Rectal smooth muscle tissue (tissue), 1 donor: Measurements from ENCODE around the gene ANKRD63.

ENCODE experiments used
- H3K27ac ChIP-seq: one replicate; pipeline ENCODE4 v1.7.0; 2013; ENCODE audit warnings: low read depth, low read length, inconsistent platforms
- H3K27me3 ChIP-seq: one replicate; pipeline ENCODE4 v1.7.0; 2013; ENCODE audit warnings: low read length; ENCODE audit not compliant: control insufficient read depth, insufficient read depth
- H3K36me3 ChIP-seq: one replicate; pipeline ENCODE4 v1.7.0; 2013; ENCODE audit warnings: low read length; ENCODE audit not compliant: control insufficient read depth, insufficient read depth
- H3K4me1 ChIP-seq: one replicate; pipeline ENCODE4 v1.7.0; 2013; ENCODE audit warnings: low read length; ENCODE audit not compliant: control insufficient read depth, insufficient read depth
- H3K4me3 ChIP-seq: one replicate; pipeline ENCODE4 v1.7.0; 2013; ENCODE audit warnings: low read length
- H3K9ac ChIP-seq: one replicate; pipeline ENCODE4 v1.7.0; 2013; ENCODE audit warnings: low read length

Gene ANKRD63, protein sequence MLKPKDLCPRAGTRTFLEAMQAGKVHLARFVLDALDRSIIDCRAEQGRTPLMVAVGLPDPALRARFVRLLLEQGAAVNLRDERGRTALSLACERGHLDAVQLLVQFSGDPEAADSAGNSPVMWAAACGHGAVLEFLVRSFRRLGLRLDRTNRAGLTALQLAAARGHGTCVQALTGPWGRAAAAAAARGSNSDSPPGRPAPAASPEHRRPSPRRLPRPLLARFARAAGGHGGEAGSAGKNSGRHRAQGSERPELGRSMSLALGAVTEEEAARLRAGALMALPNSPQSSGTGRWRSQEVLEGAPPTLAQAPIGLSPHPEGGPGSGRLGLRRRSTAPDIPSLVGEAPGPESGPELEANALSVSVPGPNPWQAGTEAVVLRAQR

DNA sequence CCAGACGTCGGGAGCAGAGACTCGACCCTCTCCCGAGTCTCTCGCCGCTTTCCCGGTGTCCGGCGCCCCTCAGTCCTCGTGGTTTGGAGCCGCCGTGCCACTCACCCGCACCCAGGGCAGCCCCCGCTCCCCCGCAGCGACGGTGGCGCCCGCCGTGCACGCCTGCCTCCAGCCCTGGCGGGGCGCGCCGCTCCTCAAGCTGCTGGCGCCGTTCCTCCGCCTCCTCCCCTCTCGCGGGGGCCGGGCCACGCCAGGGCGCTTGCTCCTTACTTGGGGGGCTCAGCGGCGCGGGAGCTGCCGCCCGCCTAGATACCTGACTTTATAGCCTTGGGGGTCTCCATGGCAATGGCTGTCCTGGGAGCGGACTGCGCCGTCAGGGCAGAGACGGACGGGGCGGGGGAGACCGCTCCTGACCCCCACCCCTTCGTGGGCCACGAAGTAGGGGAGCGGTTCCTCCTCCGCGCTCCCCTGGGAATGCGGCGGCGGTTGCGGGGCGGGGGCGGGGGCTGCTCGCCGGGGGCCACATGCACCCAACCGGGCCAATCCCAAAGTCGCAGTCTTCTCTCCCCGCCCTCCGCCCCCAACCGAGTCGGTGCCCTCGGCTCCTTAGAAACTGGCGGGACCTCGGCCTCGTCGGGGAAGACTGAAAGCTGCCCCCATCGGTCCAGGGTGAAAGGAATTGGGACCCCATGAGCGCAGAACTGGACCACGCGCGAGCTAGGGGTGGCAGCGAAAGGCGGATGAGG is at the start of gene ANKRD63:
Gene ANKRD63, minus strand, starts transcription at position 196 of the 746 bp plus-strand sequence. CDS start 478 bp downstream, outside the sequence.
- peaks cover 11% of the 10 kb centered on the region for H3K4me1 ChIP-seq
- H3K27me3 ChIP-seq, result peaks cover 14% of the 10 kb centered on the region
- H3K4me3 ChIP-seq, result peak within 1 kb of the TSS; percentile 62
- H3K27ac ChIP-seq, result no peak within 1 kb of the TSS
- no peaks in the 10 kb centered on the region for H3K36me3 ChIP-seq
- H3K9ac ChIP-seq, result no peak within 1 kb of the TSS

GRCh38 chr15:40332113-40332781 is 49.4 kb upstream of the ANKRD63 start:
- Histone ChIP-seq H3K27ac (peak overlapping the region; percentile 98), H3K27me3 (no peaks in the 10 kb centered on the region), H3K36me3 (peaks cover 7% of the 10 kb centered on the region), H3K9ac (no peak overlapping the region), H3K4me1 (peaks cover 69% of the 10 kb centered on the region), H3K4me3 (no peak overlapping the region)

DNA sequence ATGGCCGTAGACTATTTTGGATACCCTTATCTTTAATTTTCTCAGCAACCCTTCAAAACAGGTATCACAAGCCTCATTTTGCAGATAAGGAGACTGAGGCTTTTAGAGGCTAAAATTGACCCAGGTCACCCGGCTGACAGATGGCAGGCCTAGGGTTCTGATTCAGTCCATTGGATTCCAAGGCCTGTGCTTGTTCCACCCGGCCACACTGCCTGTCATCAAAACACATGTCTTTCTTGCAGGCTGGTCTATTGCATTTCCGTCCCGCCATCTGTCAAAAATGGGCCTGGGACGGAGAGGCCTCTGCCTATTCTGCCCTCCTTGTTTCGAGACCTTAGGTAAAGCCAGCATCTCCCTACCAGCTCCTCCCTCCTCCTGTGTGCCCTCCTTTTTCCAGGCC is 48.8 kb upstream of the ANKRD63 start:
- Histone ChIP-seq H3K27me3 (no peaks in the 10 kb centered on the region), H3K36me3 (peaks cover 7% of the 10 kb centered on the region), H3K27ac (peak overlapping the region; percentile 98), H3K9ac (no peak overlapping the region), H3K4me1 (peaks cover 71% of the 10 kb centered on the region), H3K4me3 (no peak overlapping the region)

DNA sequence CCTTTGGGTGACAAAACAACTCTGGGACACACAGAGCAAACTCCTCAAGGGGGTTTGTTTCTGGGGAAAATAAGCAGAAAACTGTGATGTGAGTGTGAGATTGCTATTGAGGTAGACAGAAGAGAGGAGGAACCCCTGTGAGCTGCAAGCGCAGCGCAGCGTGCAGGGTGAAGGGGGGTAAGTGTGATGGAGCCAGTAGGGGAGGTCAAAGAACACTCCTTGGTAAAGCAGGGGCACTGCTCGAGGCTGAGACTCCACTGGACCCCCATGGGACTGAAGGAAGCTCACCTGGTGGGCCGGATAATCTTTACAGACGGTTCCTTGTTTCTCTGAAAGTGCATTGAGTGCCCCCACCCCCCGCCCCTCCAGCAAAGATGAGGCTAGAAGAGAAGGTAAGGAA is 48.2 kb upstream of the ANKRD63 start:
- Histone ChIP-seq H3K27me3 (no peaks in the 10 kb centered on the region), H3K9ac (no peak overlapping the region), H3K4me3 (no peak overlapping the region), H3K4me1 (peaks cover 70% of the 10 kb centered on the region), H3K27ac (peak overlapping the region; percentile 98), H3K36me3 (peaks cover 4% of the 10 kb centered on the region)

- Histone ChIP-seq H3K4me1 (peaks cover 67% of the 10 kb centered on the region), H3K4me3 (no peak overlapping the region), H3K27ac (peak overlapping the region; percentile 98), H3K36me3 (no peaks in the 10 kb centered on the region), H3K27me3 (no peaks in the 10 kb centered on the region), H3K9ac (no peak overlapping the region)
These were observed 47.5 kb upstream of the ANKRD63 start for GRCh38 chr15:40330368-40330836.

GRCh38 chr15:40329804-40330203 is 46.9 kb upstream of the ANKRD63 start:
- peak overlapping the region; percentile 98 for H3K27ac ChIP-seq
- no peak overlapping the region for H3K9ac ChIP-seq
- no peaks in the 10 kb centered on the region for H3K36me3 ChIP-seq
- no peaks in the 10 kb centered on the region for H3K27me3 ChIP-seq
- H3K4me1 ChIP-seq, result peaks cover 67% of the 10 kb centered on the region
- H3K4me3 ChIP-seq, result no peak overlapping the region

- no peak overlapping the region for H3K9ac ChIP-seq
- no peak overlapping the region for H3K4me3 ChIP-seq
- no peaks in the 10 kb centered on the region for H3K36me3 ChIP-seq
- peak overlapping the region; percentile 98 for H3K27ac ChIP-seq
- H3K4me1 ChIP-seq, result peaks cover 58% of the 10 kb centered on the region
- H3K27me3 ChIP-seq, result no peaks in the 10 kb centered on the region
These were observed 45.9 kb upstream of the ANKRD63 start for GRCh38 chr15:40328751-40329150.

- peak overlapping the region; percentile 98 for H3K27ac ChIP-seq
- H3K9ac ChIP-seq, result no peak overlapping the region
- no peaks in the 10 kb centered on the region for H3K27me3 ChIP-seq
- H3K4me3 ChIP-seq, result no peak overlapping the region
- H3K36me3 ChIP-seq, result no peaks in the 10 kb centered on the region
- H3K4me1 ChIP-seq, result peaks cover 54% of the 10 kb centered on the region
These were observed 45.3 kb upstream of the ANKRD63 start for GRCh38 chr15:40328176-40328575.

GRCh38 chr15:40327457-40327856 is 44.6 kb upstream of the ANKRD63 start:
- H3K36me3 ChIP-seq, result no peaks in the 10 kb centered on the region
- no peak overlapping the region for H3K9ac ChIP-seq
- H3K4me3 ChIP-seq, result no peak overlapping the region
- no peaks in the 10 kb centered on the region for H3K27me3 ChIP-seq
- H3K27ac ChIP-seq, result peak overlapping the region; percentile 98
- peaks cover 50% of the 10 kb centered on the region for H3K4me1 ChIP-seq

- Histone ChIP-seq H3K36me3 (no peaks in the 10 kb centered on the region), H3K27ac (peak overlapping the region; percentile 98), H3K9ac (no peak overlapping the region), H3K4me3 (peak overlapping the region; percentile 67), H3K27me3 (no peaks in the 10 kb centered on the region), H3K4me1 (peaks cover 36% of the 10 kb centered on the region)
These were observed 42.8 kb upstream of the ANKRD63 start for GRCh38 chr15:40325700-40326099.

GRCh38 chr15:40325188-40325587 is 42.3 kb upstream of the ANKRD63 start:
- peaks cover 31% of the 10 kb centered on the region for H3K4me1 ChIP-seq
- H3K27ac ChIP-seq, result peak overlapping the region; percentile 98
- no peaks in the 10 kb centered on the region for H3K27me3 ChIP-seq
- no peaks in the 10 kb centered on the region for H3K36me3 ChIP-seq
- H3K4me3 ChIP-seq, result peak overlapping the region; percentile 67
- H3K9ac ChIP-seq, result peak overlapping the region; percentile 70
